GM18505 (cell line): ENCODE measurements around the gene KASH5.
"Not testable (repeated sequence)": the region's sequence is repeated elsewhere in the genome, so short reads cannot be mapped to it uniquely, and the experiment has no call there.

ENCODE experiments used
- ATAC-seq: cut with Tn5 transposase; IDR thresholded peaks from one replicate; pipeline ENCODE4 v1.9.1; 2021; ENCODE audit not compliant: unreplicated experiment
- POLR2A ChIP-seq: IDR thresholded peaks from 4 replicates; pipeline ENCODE4 v1.6.1; 2011; ENCODE audit warnings: borderline replicate concordance; ENCODE audit not compliant: insufficient read depth, insufficient read length; ENCODE audit errors: extremely low read depth

Gene KASH5

GRCh38 chr19:49366110-49366509, 21.9 kb upstream of the KASH5 start:
- TF ChIP-seq POLR2A = no peak
- no peak for ATAC-seq

GRCh38 chr19:49368711-49369358, 19.2 kb upstream of the KASH5 start:
- no peak for TF ChIP-seq POLR2A
- ATAC-seq = no peak

- TF ChIP-seq POLR2A = no peak
- no peak for ATAC-seq
These were observed 16.9 kb upstream of the KASH5 start for GRCh38 chr19:49371184-49371583.

- ATAC-seq = not testable (repeated sequence)
These were observed 14.9 kb upstream of the KASH5 start for GRCh38 chr19:49373174-49373573.

DNA sequence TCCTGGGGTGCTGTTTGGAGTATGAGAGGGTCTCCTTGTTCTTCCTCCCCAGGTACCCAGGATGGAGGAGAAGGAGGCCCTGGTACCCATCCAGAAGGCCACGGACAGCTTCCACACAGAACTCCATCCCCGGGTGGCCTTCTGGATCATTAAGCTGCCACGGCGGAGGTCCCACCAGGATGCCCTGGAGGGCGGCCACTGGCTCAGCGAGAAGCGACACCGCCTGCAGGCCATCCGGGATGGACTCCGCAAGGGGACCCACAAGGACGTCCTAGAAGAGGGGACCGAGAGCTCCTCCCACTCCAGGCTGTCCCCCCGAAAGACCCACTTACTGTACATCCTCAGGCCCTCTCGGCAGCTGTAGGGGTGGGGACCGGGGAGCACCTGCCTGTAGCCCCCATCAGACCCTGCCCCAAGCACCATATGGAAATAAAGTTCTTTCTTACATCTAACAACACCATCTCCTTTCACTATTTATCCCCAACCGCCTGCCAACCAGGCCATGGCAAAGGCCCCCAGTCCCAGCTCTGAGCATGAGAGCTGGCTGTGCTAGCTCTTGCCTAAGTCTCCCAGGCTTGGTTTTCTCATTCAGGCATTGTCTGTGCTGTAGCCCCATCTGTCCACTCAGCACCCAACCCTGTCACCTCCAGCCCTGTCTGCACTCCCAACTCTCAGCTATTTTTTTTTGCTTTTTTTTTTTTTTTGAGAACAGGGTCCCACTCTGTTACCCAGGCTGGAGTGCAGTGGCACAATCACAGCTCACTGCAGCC, 13.2 kb upstream of the KASH5 start:
- no peak for TF ChIP-seq POLR2A
- no peak for ATAC-seq

GRCh38 chr19:49378512-49378911, 9.5 kb upstream of the KASH5 start:
- ATAC-seq = no peak
- no peak for TF ChIP-seq POLR2A

DNA sequence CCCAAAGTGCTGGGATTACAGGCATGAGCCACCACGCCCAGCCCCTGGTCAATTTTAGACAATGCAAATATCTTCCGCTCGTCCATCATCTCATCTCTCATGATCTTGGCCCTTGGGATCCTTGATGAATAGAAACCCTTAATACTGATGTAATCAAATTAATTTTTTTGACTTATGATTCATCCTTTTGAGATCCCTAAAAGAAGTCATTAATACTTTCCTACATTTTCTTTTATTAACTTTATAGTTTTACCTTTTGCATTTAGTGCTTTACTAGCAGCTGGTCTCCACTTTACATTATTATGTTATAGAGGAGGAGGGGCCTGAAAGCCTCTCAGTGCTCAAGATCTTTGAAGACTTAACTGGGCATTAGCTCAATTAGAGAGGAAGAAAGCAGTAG, 7.7 kb upstream of the KASH5 start:
- TF ChIP-seq POLR2A = no peak
- ATAC-seq = no peak

GRCh38 chr19:49382639-49383038, 5.4 kb upstream of the KASH5 start:
- ATAC-seq = no peak
- no peak for TF ChIP-seq POLR2A

GRCh38 chr19:49383599-49383998, 4.5 kb upstream of the KASH5 start:
- ATAC-seq = no peak
- TF ChIP-seq POLR2A = no peak

DNA sequence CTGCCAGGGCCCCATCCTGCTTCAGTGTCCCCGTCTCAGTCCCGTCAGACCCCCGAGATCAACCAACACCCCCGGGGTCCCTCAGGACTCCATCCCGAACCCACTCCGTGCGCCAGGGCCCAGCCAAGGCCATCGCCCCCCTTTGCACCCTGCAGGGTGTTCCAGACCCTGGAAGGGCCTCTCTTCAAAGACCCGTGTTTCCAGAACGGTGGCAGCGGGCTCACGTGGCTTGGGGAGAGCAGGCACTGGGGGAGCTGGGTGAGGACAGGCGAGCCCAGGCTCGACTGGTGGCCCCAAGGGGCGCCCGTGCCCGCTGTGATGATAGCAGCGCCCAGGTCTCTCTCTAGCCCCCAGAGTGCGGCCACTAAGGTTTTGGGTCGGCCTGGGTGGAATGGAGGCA, 1.4 kb downstream of the KASH5 start:
- TF ChIP-seq POLR2A = no peak
- no peak for ATAC-seq

- TF ChIP-seq POLR2A = no peak
- no peak for ATAC-seq
These were observed 2.3 kb downstream of the KASH5 start for GRCh38 chr19:49390131-49390928.

GRCh38 chr19:49390929-49391359, 2.9 kb downstream of the KASH5 start:
- TF ChIP-seq POLR2A = no peak
- no peak for ATAC-seq

DNA sequence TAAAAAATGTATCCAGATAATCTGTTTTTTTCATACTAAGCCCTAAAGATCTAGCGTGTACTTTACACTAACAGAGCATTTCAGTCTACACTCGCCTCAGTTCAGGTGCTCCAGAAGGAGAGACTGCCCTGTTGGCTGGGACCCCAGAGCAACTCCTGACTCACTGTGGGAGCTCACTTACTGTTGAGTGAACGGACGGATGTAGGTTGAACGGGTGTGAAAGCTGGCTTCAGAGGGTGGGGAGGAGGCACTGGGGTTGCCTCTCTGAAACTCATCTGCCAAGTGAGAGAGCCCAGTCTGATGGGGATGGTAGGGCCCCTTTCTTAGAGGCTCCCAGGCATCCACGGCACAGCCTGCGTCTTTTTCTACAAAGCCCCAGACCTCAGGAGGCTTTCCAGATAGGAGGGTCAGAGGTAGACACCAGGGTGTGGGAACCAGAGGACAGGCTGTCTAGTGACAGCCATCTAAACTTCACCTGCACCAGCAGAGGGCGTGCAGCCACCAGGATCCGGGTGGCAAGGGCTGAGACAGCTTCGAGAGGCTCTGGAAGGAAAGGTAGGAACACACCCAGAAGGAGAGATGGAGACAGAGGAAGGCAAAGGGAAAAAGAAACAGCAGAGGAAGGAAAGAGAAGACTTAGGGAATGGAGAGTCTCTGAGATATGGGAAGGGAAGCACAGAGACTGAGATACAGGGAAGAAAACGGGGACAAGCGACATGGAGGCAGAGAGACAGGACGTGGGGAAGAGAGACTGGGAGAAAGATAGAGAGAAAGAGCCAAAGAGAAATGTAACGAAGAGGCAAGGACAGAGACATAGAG, 3.7 kb downstream of the KASH5 start:
- TF ChIP-seq POLR2A = no peak
- ATAC-seq = no peak
